Measurements from ENCODE around the gene SERINC1.
A peak's percentile ranks its signal among the peaks of the same experiment; 100 is the strongest.

The SERINC1 gene

GRCh38 chr6:122431780-122432179 lies 39.8 kb downstream of the SERINC1 start:
- FAIRE-seq, result no peak

GRCh38 chr6:122429323-122429722 lies 42.3 kb downstream of the SERINC1 start:
- no peak for FAIRE-seq

DNA sequence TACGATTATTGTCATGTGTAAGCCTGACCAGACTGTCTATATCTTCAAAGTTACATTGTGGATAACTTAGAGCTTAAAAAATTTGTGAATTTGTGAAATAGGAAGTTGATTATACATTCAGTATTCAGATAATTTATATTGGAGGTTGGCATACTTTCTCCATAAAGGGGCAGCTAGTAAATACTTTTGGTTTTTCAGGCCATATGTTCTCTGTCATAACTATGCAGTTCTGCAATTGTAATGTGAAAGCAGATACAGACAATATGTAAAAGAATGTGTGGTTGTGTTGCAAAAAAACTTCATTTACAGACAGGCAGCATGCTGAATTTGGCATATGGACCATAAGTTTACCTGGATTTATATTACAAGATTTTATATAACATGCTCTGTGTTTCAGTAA lies 42.8 kb downstream of the SERINC1 start:
- no peak for FAIRE-seq

DNA sequence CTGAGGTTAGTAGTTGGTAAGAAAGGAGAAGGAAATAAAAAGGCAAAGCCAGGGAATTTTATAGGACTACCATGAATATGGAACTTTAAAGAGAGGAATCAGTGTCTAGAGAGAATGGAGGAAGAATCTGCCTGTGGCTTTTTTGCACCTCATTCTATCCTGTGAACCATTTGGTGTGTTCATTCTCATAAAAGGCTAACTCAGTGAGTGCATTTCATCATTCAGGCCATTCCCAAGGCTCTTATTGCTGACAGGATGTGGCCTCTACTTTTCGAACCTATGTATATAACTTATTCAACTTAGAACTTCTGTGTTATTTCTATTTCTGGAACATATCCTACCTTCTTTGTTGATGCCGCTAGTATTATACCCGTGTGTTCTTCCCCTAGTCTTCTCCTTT lies 45.0 kb downstream of the SERINC1 start:
- no peak for FAIRE-seq

- no peak for FAIRE-seq
Observed at GRCh38 chr6:122423734-122424133, 47.9 kb downstream of the SERINC1 start.

DNA sequence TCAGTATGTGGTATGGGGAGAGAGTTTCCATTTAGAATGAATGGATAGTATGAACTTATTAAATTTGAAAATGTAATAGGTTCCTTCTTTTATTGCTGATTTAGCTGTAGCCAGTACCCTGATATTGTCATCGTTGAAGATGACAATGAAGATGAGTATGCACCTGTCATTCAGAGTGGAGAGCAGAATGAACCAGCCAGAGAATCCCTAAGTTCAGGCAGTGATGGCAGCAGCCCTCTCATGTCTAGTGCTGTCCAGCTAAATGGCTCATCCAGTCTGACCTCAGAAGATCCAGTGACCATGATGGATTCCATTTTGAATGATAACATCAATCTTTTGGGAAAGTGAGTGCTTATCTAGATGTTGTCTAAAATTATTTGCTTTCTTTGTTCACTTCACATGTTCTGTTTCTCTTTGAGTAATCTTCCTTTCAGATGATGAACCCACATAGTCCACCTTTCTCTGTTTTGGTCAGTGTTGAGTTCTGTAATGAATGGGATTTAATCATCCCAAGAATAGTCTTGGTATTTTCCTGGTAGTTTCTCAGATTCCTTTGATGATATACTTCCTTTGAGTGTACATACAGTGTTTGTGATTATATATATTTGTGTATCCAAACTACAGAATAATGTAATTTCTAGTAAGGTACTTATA lies 48.9 kb downstream of the SERINC1 start:
- no peak for FAIRE-seq

- FAIRE-seq, result no peak
Observed at GRCh38 chr6:122422003-122422402, 49.6 kb downstream of the SERINC1 start.

GRCh38 chr6:122416825-122417224 lies 54.8 kb downstream of the SERINC1 start:
- no peak for FAIRE-seq

GRCh38 chr6:122412001-122412400 lies 59.6 kb downstream of the SERINC1 start:
- no peak for FAIRE-seq

- FAIRE-seq, result no peak
Observed at GRCh38 chr6:122408702-122409458, 62.7 kb downstream of the SERINC1 start.

GRCh38 chr6:122408240-122408639 lies 63.4 kb downstream of the SERINC1 start:
- peak; percentile 85 for FAIRE-seq

- FAIRE-seq, result no peak
Observed at GRCh38 chr6:122407712-122408111, 63.9 kb downstream of the SERINC1 start.

- FAIRE-seq, result no peak
Observed at GRCh38 chr6:122406187-122406586, 65.4 kb downstream of the SERINC1 start.

GRCh38 chr6:122405417-122405816 lies 66.2 kb downstream of the SERINC1 start:
- FAIRE-seq, result no peak

DNA sequence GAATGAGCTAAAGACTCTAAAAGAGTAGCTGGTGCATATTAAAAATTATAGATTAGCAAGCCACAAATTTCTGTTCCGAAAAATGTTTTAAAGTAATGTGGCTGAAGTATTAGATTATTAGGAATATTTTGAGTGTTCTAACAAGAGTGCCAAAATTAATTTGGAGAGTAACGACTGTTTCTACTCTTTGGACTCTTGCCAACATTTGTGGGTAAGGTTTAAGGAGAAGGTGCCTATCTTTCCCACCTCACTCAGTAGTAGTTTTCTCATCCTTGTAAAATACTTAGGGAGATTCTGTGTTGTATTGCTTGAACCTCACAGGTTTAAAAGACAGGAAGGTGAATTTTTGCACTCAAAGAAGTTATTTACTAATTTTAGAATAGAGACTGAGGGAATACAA lies 67.2 kb downstream of the SERINC1 start:
- no peak for FAIRE-seq

- FAIRE-seq, result no peak
Observed at GRCh38 chr6:122401104-122401503, 70.5 kb downstream of the SERINC1 start.

DNA sequence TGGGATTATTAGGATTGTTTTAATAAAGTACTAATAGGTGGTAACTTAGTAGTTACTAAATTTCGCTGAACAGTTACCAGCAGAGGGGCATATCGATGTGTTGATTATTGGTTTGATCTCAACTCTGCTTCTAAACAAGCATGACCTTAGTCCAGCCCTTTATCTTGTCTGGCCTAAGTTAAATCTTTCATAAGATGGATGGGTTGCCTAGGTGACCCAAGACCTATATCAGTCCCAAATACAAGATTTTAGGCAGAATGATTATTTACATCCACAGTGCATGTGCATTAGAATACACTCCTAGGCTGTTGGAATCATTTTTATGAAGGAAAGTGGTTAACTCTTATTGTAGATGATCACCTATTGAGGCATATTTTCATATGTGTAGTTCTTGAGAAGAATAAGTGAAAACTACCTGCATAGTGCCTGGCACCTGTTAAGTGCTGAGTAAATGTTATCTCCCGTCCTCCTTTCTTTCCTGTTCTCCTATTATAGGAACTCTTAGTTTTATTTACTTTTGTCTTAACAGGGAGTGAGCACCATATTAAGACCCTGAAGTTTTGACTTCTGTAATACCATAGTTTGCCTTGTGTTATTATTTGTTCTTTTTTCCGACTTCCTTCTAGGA lies 71.0 kb downstream of the SERINC1 start:
- peak; percentile 86 for FAIRE-seq

DNA sequence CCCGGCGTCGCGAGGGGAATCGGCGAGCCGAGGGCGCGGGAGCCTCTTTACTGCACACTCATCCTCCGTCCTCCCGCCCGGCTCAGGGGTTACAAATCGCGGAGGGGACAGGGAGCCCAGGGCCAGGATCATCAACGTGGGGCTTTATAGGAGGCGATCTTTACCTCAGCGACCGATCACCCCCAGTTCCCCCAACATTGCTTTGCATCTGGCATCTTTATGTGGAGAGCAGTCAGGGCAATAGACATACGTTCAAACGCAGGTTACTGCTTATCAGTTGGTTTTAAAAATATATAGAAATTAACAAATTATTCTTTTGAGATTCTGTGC lies 71.5 kb downstream of the SERINC1 start:
- no peak for FAIRE-seq

DNA sequence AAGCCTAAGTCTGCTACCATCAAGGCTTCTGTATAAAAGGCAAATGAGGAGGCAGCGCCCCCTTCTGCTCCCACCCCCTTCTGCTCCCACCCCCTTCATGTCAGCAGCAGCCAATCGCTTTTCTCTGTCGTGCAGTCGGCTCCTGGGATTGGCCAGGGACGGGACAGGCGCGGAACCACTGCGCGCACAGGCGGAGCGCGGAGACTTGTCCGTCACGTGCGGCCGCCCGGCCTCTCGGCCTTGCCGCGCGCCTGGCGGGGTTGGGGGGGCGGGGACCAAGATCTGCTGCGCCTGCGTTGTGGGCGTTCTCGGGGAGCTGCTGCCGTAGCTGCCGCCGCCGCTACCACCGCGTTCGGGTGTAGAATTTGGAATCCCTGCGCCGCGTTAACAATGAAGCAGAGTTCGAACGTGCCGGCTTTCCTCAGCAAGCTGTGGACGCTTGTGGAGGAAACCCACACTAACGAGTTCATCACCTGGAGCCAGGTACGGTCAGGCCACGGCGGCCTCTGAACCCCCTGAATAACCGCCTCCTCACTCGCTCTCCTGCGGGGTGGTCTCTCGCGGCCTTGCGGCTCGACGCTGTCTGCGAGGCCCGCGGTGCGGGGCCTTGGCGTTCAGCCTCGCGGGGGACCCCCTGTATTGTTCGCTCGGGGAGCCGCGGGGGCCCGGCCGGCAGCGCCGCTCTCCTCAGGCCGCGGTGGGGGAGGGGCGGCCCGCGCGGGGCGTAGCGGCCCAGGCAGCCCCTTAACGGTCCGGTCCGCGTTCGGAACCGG lies 72.1 kb downstream of the SERINC1 start, which contains the start of gene HSF2:
TSS of gene HSF2 (plus strand) at position 305 of the 773 bp plus-strand sequence. CDS start at position 391, 86 bp downstream.
- FAIRE-seq, result no peak

GRCh38 chr6:122399055-122399347 lies 72.6 kb downstream of the SERINC1 start:
- peak; percentile 91 for FAIRE-seq

- FAIRE-seq, result no peak
Observed at GRCh38 chr6:122394016-122394415, 77.6 kb downstream of the SERINC1 start.

- no peak for FAIRE-seq
Observed at GRCh38 chr6:122393351-122393896, 78.2 kb downstream of the SERINC1 start.

All from islet of Langerhans (tissue), 1 donor.